ENCODE measurements around the gene LRRTM3. TPM values are rescaled to one million over a fixed set of nuclear protein-coding genes. Genes with fewer than 3 reads are reported as not detected.
A peak's percentile ranks its signal among the peaks of the same experiment; 100 is the strongest.

The LRRTM3 gene
- not detected in 2 replicates for total RNA-seq

GRCh38 chr10:66925896-66926715 lies at the start of gene LRRTM3:
Gene LRRTM3 (plus strand): TSS chr10:66926036.
- Histone ChIP-seq H3K4me1 (ENCODE audit: insufficient read depth, low read length) (no peaks in the 10 kb centered on the region), H3K9me3 (ENCODE audit: low read depth, low read length) (no peaks in the 10 kb centered on the region), H4K20me1 (ENCODE audit: insufficient read depth, low read length) (no peaks in the 10 kb centered on the region), H3K27me3 (ENCODE audit: insufficient read depth, low read length) (peaks cover 10% of the 10 kb centered on the region), H3K4me2 (ENCODE audit: insufficient read depth, low read length) (peak within 1 kb of the TSS; percentile 58), H3K27ac (ENCODE audit: low read depth, low read length) (no peak within 1 kb of the TSS), H3K4me3 (ENCODE audit: insufficient read depth, low read length) (peak within 1 kb of the TSS; percentile 50), H3K36me3 (ENCODE audit: insufficient read depth, low read length) (no peaks in the 10 kb centered on the region), H3K79me2 (ENCODE audit: insufficient read depth, low read length) (no peaks in the 10 kb centered on the region), H2AFZ (ENCODE audit: low read length) (peak within 1 kb of the TSS; percentile 46)
- DNase-seq (ENCODE audit: insufficient read length, low spot score, missing footprints): peak; percentile 81
- peak; percentile 58 for TF ChIP-seq CTCF (IDR thresholded peaks at IDR 0.05; ENCODE audit: extremely low read depth, low read depth, low read length)

- Histone ChIP-seq H3K9me3 (ENCODE audit: low read depth, low read length) (no peaks in the 10 kb centered on the region), H4K20me1 (ENCODE audit: insufficient read depth, low read length) (no peaks in the 10 kb centered on the region), H3K27ac (ENCODE audit: low read depth, low read length) (no peak overlapping the region), H3K4me3 (ENCODE audit: insufficient read depth, low read length) (no peak overlapping the region), H3K79me2 (ENCODE audit: insufficient read depth, low read length) (no peaks in the 10 kb centered on the region), H3K36me3 (ENCODE audit: insufficient read depth, low read length) (no peaks in the 10 kb centered on the region), H2AFZ (ENCODE audit: low read length) (no peak overlapping the region), H3K27me3 (ENCODE audit: insufficient read depth, low read length) (no peaks in the 10 kb centered on the region), H3K4me2 (ENCODE audit: insufficient read depth, low read length) (no peak overlapping the region), H3K4me1 (ENCODE audit: insufficient read depth, low read length) (no peaks in the 10 kb centered on the region)
- DNase-seq (ENCODE audit: insufficient read length, low spot score, missing footprints): no peak
- no peak for TF ChIP-seq CTCF (IDR thresholded peaks at IDR 0.05; ENCODE audit: extremely low read depth, low read depth, low read length)
Observed at GRCh38 chr10:66877361-66877760, 48.5 kb upstream of the LRRTM3 start.

DNA sequence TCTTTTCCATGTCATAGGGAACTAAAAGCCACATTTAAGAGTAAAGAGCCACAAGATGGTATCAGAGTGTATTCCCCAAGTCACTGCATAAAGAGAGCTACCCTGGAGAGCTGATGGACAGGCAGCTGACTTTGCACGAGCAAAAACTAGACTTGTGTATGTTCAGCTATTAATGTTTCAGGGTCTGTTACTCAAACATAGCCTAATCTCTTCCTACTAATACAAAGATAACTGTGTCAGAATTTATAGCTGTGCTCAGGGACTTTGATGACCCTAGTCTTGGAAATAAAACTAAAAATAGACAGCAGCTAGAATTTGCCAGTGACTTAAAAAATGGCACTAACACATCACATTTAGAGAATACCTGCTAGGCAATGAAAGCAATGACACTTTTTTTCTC lies 45.5 kb upstream of the LRRTM3 start:
- H3K4me3 ChIP-seq (ENCODE audit: insufficient read depth, low read length): no peak overlapping the region
- H3K4me2 ChIP-seq (ENCODE audit: insufficient read depth, low read length): no peak overlapping the region
- H2AFZ ChIP-seq (ENCODE audit: low read length): no peak overlapping the region
- H3K36me3 ChIP-seq (ENCODE audit: insufficient read depth, low read length): no peaks in the 10 kb centered on the region
- H3K79me2 ChIP-seq (ENCODE audit: insufficient read depth, low read length): no peaks in the 10 kb centered on the region
- no peaks in the 10 kb centered on the region for H4K20me1 ChIP-seq (ENCODE audit: insufficient read depth, low read length)
- no peak for TF ChIP-seq CTCF (IDR thresholded peaks at IDR 0.05; ENCODE audit: extremely low read depth, low read depth, low read length)
- H3K4me1 ChIP-seq (ENCODE audit: insufficient read depth, low read length): no peaks in the 10 kb centered on the region
- H3K9me3 ChIP-seq (ENCODE audit: low read depth, low read length): no peaks in the 10 kb centered on the region
- H3K27me3 ChIP-seq (ENCODE audit: insufficient read depth, low read length): no peaks in the 10 kb centered on the region
- no peak overlapping the region for H3K27ac ChIP-seq (ENCODE audit: low read depth, low read length)
- no peak for DNase-seq (ENCODE audit: insufficient read length, low spot score, missing footprints)

DNA sequence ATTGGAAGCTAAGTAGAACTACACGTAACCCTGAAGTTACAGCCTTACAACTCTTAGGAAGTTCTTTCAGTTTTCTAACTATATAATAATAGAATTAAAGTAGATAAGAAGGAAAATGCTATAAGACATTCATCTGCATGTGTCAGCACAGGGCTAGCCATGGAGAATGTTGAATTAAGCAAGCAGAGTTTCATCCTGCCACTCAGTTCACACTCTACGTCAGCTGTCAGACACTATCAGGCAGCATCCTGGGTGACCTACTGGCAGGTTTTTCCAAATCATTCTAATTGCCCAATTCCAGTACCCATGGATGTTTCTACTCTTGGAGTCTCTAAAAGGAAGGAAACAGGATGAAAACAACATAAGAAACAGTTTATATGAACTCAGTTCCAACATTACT lies 45.0 kb upstream of the LRRTM3 start:
- Histone ChIP-seq H3K4me3 (ENCODE audit: insufficient read depth, low read length) (no peak overlapping the region), H3K79me2 (ENCODE audit: insufficient read depth, low read length) (no peaks in the 10 kb centered on the region), H3K4me1 (ENCODE audit: insufficient read depth, low read length) (no peaks in the 10 kb centered on the region), H3K27me3 (ENCODE audit: insufficient read depth, low read length) (no peaks in the 10 kb centered on the region), H4K20me1 (ENCODE audit: insufficient read depth, low read length) (no peaks in the 10 kb centered on the region), H3K27ac (ENCODE audit: low read depth, low read length) (no peak overlapping the region), H2AFZ (ENCODE audit: low read length) (no peak overlapping the region), H3K9me3 (ENCODE audit: low read depth, low read length) (no peaks in the 10 kb centered on the region), H3K36me3 (ENCODE audit: insufficient read depth, low read length) (no peaks in the 10 kb centered on the region), H3K4me2 (ENCODE audit: insufficient read depth, low read length) (no peak overlapping the region)
- DNase-seq (ENCODE audit: insufficient read length, low spot score, missing footprints): no peak
- TF ChIP-seq CTCF (IDR thresholded peaks at IDR 0.05; ENCODE audit: extremely low read depth, low read depth, low read length): no peak
